WTC11 (cell line): Measurements from ENCODE around the gene ATL1. TPM values are rescaled to one million over a fixed set of nuclear protein-coding genes. Genes with fewer than 3 reads are reported as not detected.

Source experiments
- ATAC-seq: fragments of 200-7000 bp; cut with Tn5 transposase; 2 replicates; pipeline ENCODE4 v1.10.0; 2021; ENCODE audit warnings: mild to moderate bottlenecking, moderate library complexity
- CTCF ChIA-PET: fragments of 300-600 bp; sonication (Branson Sonifier 250); formaldehyde crosslinking; loops from one replicate; lab custom pipeline; 2021; ENCODE audit warnings: antibody characterized with exemption; lab: Charles Lee
- POLR2A ChIA-PET: fragments of 350-600 bp; sonication (Branson Sonifier 250); formaldehyde crosslinking; loops from one replicate; lab custom pipeline; 2021; ENCODE audit warnings: antibody characterized with exemption; lab: Charles Lee
- DNase-seq: peaks from one replicate; pipeline ENCODE4 v3.0.0; 2021; ENCODE audit warnings: low spot score
- H3K27ac Mint-ChIP-seq: 2 replicates; pipeline ENCODE4 v1.8.0; 2021; ENCODE audit warnings: mixed read lengths
- H3K27me3 Mint-ChIP-seq: 2 replicates; pipeline ENCODE4 v1.8.0; 2021; ENCODE audit warnings: low read depth, mild to moderate bottlenecking, moderate library complexity, mixed read lengths
- H3K36me3 Mint-ChIP-seq: 2 replicates; pipeline ENCODE4 v1.8.0; 2021; ENCODE audit warnings: mixed read lengths
- H3K4me1 Mint-ChIP-seq: 2 replicates; pipeline ENCODE4 v1.8.0; 2022; ENCODE audit warnings: mixed read lengths
- H3K4me3 Mint-ChIP-seq: 2 replicates; pipeline ENCODE4 v1.8.0; 2021; ENCODE audit warnings: mild to moderate bottlenecking, moderate library complexity, mixed read lengths
- H3K9me3 Mint-ChIP-seq: 2 replicates; pipeline ENCODE4 v1.8.0; 2021; ENCODE audit warnings: mixed read lengths
- AR ChIP-seq: fragments of 250-450 bp; sonication (Bioruptor Pico); IDR thresholded peaks from 2 replicates; pipeline ENCODE4 v1.9.0; 2021; ENCODE audit warnings: mild to moderate bottlenecking
- ATF1 ChIP-seq: sonication (generic); formaldehyde crosslinking; IDR thresholded peaks from 2 replicates; pipeline ENCODE4 v1.8.1; 2023; ENCODE audit warnings: mild to moderate bottlenecking, moderate library complexity, missing genetic modification reagents
- ATF3 ChIP-seq: sonication (generic); formaldehyde crosslinking; conservative IDR thresholded peaks from 2 replicates; pipeline ENCODE4 v1.8.1; 2022; ENCODE audit warnings: mild to moderate bottlenecking, missing genetic modification reagents
- E2F5 ChIP-seq: sonication (generic); formaldehyde crosslinking; IDR thresholded peaks from 2 replicates; pipeline ENCODE4 v1.8.1; 2022; ENCODE audit warnings: mild to moderate bottlenecking, moderate library complexity, missing genetic modification reagents
- ELF4 ChIP-seq: sonication (generic); formaldehyde crosslinking; IDR thresholded peaks from 2 replicates; pipeline ENCODE4 v1.8.1; 2022; ENCODE audit warnings: low read depth, mild to moderate bottlenecking, moderate library complexity, missing genetic modification reagents
- ESRRA ChIP-seq: sonication (generic); formaldehyde crosslinking; IDR thresholded peaks from 2 replicates; pipeline ENCODE4 v1.8.1; 2022; ENCODE audit warnings: mild to moderate bottlenecking, missing genetic modification reagents, borderline replicate concordance
- FOXP1 ChIP-seq: sonication (generic); formaldehyde crosslinking; IDR thresholded peaks from 2 replicates; pipeline ENCODE4 v1.8.0; 2022; ENCODE audit warnings: missing genetic modification reagents, mild to moderate bottlenecking, moderate library complexity, borderline replicate concordance
- HMGXB4 ChIP-seq: sonication (generic); formaldehyde crosslinking; IDR thresholded peaks from 2 replicates; pipeline ENCODE4 v1.8.1; 2023; ENCODE audit warnings: mild to moderate bottlenecking, moderate library complexity, missing genetic modification reagents
- IRF1 ChIP-seq: sonication (generic); formaldehyde crosslinking; IDR thresholded peaks from 2 replicates; pipeline ENCODE4 v1.8.0; 2023; ENCODE audit warnings: missing genetic modification reagents
- JAZF1 ChIP-seq: fragments of 250-450 bp; sonication (Bioruptor Pico); IDR thresholded peaks from 2 replicates; pipeline ENCODE4 v1.9.0; 2021; ENCODE audit warnings: moderate library complexity, mild to moderate bottlenecking, inconsistent platforms
- KAT7 ChIP-seq: sonication (generic); formaldehyde crosslinking; IDR thresholded peaks from 2 replicates; pipeline ENCODE4 v1.8.1; 2023; ENCODE audit warnings: missing genetic modification reagents, mild to moderate bottlenecking, borderline replicate concordance
- MXD4 ChIP-seq: fragments of 250-450 bp; sonication (Bioruptor Pico); IDR thresholded peaks from 2 replicates; pipeline ENCODE4 v1.8.0; 2021; ENCODE audit warnings: mild to moderate bottlenecking, moderate library complexity, borderline replicate concordance
- MYBL2 ChIP-seq: sonication (generic); formaldehyde crosslinking; IDR thresholded peaks from 2 replicates; pipeline ENCODE4 v1.8.1; 2023; ENCODE audit warnings: mild to moderate bottlenecking, moderate library complexity, missing genetic modification reagents
- PREB ChIP-seq: sonication (generic); formaldehyde crosslinking; IDR thresholded peaks from 2 replicates; pipeline ENCODE4 v1.8.1; 2022; ENCODE audit warnings: mild to moderate bottlenecking, missing genetic modification reagents, moderate library complexity, borderline replicate concordance
- TP53 ChIP-seq: sonication (generic); formaldehyde crosslinking; IDR thresholded peaks from 2 replicates; pipeline ENCODE4 v1.8.1; 2023; ENCODE audit warnings: mild to moderate bottlenecking, missing genetic modification reagents
- USF2 ChIP-seq: sonication (generic); formaldehyde crosslinking; IDR thresholded peaks from 2 replicates; pipeline ENCODE4 v1.8.1; 2023; ENCODE audit warnings: mild to moderate bottlenecking, missing genetic modification reagents, moderate library complexity
- ZNF281 ChIP-seq: sonication (generic); formaldehyde crosslinking; IDR thresholded peaks from 2 replicates; pipeline ENCODE4 v1.8.0; 2023; ENCODE audit warnings: mild to moderate bottlenecking, missing genetic modification reagents
- ZNF317 ChIP-seq: sonication (generic); formaldehyde crosslinking; IDR thresholded peaks from 2 replicates; pipeline ENCODE4 v1.8.1; 2023; ENCODE audit warnings: low read depth, mild to moderate bottlenecking, moderate library complexity, missing genetic modification reagents, borderline replicate concordance
- ZNF416 ChIP-seq: fragments of 250-450 bp; sonication (Bioruptor Pico); IDR thresholded peaks from 2 replicates; pipeline ENCODE4 v1.9.0; 2021; ENCODE audit warnings: mild to moderate bottlenecking, inconsistent platforms
- ZNF423 ChIP-seq: fragments of 250-450 bp; sonication (Bioruptor Pico); IDR thresholded peaks from 2 replicates; pipeline ENCODE4 v2.1.2; 2022; ENCODE audit warnings: mild to moderate bottlenecking, moderate library complexity
- total RNA-seq: library from RNA; stranded (reverse); gene quantifications from 3 replicates; pipeline ENCODE4 v1.2.3, GENCODE V29; 2021

ATL1 gene
- total RNA-seq, 1 experiment from 2014 or later: 3.7 TPM

- H3K4me1 Mint-ChIP-seq: peaks cover 21% of the 10 kb centered on the region
- DNase-seq: no peak
- H3K27me3 Mint-ChIP-seq: no peaks in the 10 kb centered on the region
- POLR2A ChIA-PET: no interaction called here
- no peak overlapping the region for H3K27ac Mint-ChIP-seq
- TF ChIP-seq ZNF281 (CRISPR knock-in tag) (no peak), PREB (CRISPR knock-in tag) (no peak), HMGXB4 (no peak), ZNF317 (no peak), ATF3 (no peak), USF2 (CRISPR knock-in tag) (no peak), ELF4 (no peak), TP53 (CRISPR knock-in tag) (no peak), ATF1 (CRISPR knock-in tag) (no peak), MYBL2 (CRISPR knock-in tag) (no peak), ESRRA (CRISPR knock-in tag) (no peak), KAT7 (no peak), ZNF423 (CRISPR knock-in tag) (no peak), ZNF416 (CRISPR knock-in tag) (no peak), IRF1 (no peak), AR (CRISPR knock-in tag) (no peak), JAZF1 (no peak), E2F5 (CRISPR knock-in tag) (no peak), FOXP1 (no peak), MXD4 (no peak)
- TF ChIP-seq, all 79 proteins: peak for 0
- CTCF ChIA-PET: no interaction called here
- no peaks in the 10 kb centered on the region for H3K36me3 Mint-ChIP-seq
- no peaks in the 10 kb centered on the region for H3K9me3 Mint-ChIP-seq
- no peak overlapping the region for H3K4me3 Mint-ChIP-seq
- no peak for ATAC-seq
Observed at GRCh38 chr14:50520947-50521815, 38.8 kb upstream of the ATL1 start.
